NOMO-1 (cell line): ENCODE results near the gene USP47.

Source experiments
- DNase-seq, 2 experiments: peaks; one replicate each; lab custom pipeline; 2025; ENCODE audit not compliant: unreplicated experiment in 2 of 2; lab: John Stamatoyannopoulos, UW

The USP47 gene

GRCh38 chr11:11916981-11917399 lies 75.2 kb downstream of the USP47 start:
- no peak for DNase-seq

DNA sequence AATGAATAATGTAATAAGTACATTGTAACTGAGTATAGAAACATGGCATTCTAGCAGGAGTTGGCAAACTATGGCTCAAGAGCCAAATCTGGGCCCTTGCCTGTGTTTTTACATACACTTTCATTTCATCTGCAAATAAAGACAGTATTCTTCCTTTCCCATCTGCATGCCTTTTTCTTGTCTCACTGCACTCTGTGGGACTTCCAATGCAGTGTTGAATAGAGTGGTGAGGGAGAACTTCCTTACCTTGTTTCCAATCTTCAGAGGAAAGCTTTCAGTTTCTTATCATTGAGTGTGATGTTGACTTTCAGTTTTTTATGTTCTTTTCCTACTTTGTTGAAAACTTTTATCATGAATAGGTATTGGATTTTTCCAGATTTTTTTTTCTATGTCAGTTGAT lies 82.1 kb downstream of the USP47 start:
- DNase-seq: no peak

DNA sequence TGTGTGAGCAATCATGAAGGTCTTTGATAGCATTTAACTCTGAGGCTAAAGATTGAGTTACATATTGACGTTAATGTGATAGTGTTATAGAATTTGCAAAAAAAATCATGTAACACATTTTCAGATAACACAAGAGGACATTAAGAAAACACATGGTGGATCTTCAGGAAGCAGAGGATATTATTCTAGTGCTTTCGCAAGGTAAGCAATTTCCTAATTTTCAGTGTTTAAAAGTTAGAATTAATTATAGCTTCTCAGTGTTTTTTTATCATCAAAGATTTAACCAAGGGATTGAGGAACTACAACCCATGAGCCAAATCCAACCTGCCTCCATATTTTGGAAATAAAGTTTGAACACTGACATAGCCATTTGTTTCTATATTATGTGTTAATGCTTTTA lies 88.1 kb downstream of the USP47 start:
- DNase-seq: no peak

DNA sequence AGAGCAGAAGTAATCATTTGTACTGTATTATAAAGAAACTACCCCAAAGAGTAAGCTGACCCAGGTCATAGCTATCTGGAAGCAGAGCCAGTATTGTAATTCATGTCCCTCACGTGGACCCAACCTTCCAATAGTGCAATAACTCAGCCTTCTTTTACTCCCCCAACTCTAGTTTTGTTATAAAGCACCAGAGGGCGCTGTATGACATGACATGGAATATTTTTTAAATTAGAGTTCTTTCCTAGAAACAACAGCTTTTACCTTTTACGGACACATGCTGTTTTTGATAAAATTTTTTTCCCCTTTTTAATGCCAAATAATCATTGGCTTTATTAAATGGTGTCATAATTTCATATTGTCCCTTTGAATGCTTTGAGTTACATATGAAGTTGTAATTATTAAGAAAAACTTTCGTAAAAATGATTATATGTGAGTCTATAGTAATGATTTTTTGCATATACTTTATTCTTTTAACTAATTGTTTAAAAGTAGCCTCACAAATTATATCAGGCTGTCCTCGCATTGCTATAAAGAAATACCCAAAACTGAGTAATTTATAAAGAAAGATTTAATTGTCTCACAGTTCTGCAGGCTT lies 89.8 kb downstream of the USP47 start:
- peak in 1 of 2 experiments; percentile 19 for DNase-seq

- DNase-seq: no peak
Observed at GRCh38 chr11:11935536-11935935, 93.8 kb downstream of the USP47 start.

- no peak for DNase-seq
Observed at GRCh38 chr11:11937433-11937832, 95.7 kb downstream of the USP47 start.

- no peak for DNase-seq
Observed at GRCh38 chr11:11937957-11938356, 96.2 kb downstream of the USP47 start.

- no peak for DNase-seq
Observed at GRCh38 chr11:11940551-11940950, 98.8 kb downstream of the USP47 start.

DNA sequence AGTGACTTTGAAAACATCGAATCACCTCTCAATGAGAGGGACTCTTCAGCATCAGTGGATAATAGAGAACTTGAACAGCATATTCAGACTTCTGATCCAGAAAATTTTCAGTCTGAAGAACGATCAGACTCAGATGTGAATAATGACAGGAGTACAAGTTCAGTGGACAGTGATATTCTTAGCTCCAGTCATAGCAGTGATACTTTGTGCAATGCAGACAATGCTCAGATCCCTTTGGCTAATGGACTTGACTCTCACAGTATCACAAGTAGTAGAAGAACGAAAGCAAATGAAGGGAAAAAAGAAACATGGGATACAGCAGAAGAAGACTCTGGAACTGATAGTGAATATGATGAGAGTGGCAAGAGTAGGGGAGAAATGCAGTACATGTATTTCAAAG lies 100.9 kb downstream of the USP47 start:
- DNase-seq: no peak

GRCh38 chr11:11944444-11944843 lies 102.7 kb downstream of the USP47 start:
- no peak for DNase-seq

GRCh38 chr11:11946180-11946579 lies 104.4 kb downstream of the USP47 start:
- DNase-seq: no peak

- no peak for DNase-seq
Observed at GRCh38 chr11:11946878-11947277, 105.1 kb downstream of the USP47 start.

- DNase-seq: no peak
Observed at GRCh38 chr11:11947825-11948224, 106.1 kb downstream of the USP47 start.

GRCh38 chr11:11948242-11948947 lies 106.6 kb downstream of the USP47 start:
- DNase-seq: no peak

GRCh38 chr11:11949482-11949881 lies 107.7 kb downstream of the USP47 start:
- no peak for DNase-seq

- DNase-seq: no peak
Observed at GRCh38 chr11:11952036-11952435, 110.3 kb downstream of the USP47 start.

DNA sequence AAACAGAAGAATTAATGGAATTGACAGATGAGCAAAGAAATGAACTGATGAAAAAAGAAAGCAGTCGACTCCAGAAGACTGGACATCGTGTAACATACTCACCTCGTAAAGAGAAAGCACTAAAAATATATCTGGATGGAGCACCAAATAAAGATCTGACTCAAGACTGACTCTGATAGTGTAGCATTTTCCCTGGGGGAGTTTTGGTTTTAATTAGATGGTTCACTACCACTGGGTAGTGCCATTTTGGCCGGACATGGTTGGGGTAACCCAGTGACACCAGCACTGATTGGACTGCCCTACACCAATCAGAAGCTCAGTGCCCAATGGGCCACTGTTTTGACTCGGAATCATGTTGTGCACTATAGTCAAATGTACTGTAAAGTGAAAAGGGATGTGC lies 114.2 kb downstream of the USP47 start:
- DNase-seq: no peak

DNA sequence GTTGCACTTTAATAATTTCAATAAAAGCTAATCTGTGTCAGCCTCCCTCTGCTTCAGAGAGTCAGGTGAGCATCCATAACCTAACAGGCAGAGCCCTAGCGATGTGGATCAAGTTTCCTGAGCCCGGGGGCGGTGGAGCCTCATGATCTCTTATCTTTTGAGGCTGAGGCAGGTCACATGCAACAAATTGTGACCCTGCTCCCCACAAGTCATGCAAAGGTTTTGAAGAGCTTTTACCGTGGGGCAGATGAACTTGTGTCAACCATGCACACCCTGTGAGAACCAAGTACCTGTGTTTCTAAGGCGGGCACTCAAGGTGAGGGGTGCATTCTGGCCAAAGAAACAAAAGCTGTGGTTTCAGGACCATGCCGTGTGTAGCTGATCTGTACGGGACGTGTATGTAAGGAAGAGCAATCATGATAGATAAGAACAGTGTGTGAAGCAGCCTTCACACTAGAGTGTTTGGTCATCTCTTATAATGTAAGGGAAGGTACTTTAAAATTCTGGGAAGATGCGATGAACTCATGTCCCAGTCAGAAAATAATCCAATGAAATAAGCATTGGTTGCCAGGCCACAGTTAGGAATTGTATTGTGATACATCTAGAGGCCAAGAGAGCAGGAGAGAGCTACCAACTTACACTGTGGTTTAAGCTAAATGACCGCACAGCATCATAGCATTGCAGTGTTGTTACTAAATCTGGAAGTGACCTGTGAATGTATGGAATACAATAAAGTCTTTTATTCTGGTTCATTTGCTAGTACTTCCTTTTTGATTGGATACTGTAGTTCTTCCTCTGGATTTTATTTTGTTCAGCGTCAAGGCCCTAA lies 116.8 kb downstream of the USP47 start:
- no peak for DNase-seq

DNA sequence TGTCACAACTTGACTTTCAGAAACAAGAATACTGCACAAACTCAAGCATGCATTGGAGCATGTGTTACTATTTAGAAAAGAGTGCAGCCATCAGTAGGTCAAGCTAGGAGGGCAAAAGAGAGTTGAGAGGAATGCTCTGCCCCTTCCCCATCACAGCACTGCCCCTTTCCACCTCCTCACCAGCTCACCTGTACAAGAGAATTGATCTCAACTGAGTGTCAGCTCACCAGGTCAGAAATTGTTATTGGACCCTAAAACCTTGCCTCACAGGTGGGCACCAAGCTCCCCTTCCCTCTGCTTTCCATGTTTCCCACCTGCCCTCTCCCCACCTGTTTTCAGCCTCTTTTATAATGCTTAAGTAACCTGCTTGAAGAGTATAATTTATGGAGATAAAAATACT lies 117.8 kb downstream of the USP47 start:
- DNase-seq: no peak

- DNase-seq: no peak
Observed at GRCh38 chr11:11960687-11961086, 118.9 kb downstream of the USP47 start.

DNA sequence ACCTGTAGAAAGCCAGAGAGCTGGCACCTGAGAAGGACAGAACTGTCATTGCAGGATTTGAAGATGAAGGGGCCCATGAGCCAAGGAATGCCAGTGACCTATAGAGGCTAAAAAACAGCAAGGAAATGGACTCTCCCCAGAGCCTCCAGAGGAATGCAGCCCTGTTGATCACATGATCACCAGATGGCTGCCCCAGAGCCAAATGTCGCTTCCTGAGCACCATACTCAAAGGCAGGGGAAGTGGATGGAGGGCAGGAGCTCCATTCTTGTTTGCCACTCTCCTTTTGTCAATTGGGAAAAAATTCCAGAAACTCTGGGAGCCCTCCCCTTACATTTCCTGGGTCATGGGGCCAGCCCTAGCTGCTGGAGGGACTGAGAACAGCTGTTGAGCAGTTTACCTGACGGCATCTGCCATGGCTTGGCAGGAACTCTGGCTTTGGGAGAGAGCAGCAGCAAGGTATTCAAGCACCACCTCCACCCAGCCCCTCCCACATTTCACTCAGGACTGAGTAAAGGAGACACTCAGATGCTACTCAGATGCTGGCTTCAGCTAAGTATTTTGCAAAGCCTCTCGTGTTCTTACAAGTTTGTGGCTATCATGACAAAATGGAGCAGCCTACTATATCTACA lies 119.7 kb downstream of the USP47 start:
- no peak for DNase-seq
